Measurements from ENCODE around the gene CACNG4. TPM values are rescaled to one million over a fixed set of nuclear protein-coding genes. Genes with fewer than 3 reads are reported as not detected.

The CACNG4 gene
- total RNA-seq, 1 experiment from 2014 or later: 6.3 TPM

DNA sequence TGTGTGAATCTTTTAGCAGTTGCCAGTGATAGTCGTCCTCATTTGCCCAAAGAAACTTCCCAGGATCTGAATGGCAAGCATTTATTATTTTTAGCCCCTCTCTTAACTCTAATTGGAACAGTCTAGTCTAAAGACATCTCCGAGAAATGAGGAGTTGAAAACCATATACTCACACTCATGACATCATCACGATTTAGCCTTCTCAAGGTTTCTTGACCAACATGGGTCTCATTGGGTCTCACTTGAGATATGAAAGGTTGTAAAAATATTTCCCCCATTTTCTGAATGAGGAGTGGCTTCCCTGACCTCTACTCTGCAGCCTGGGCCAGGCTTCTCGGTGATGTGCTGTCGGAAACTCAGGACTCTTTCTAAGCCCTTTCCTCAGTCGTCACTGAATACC is 42.8 kb downstream of the CACNG4 start:
- Histone ChIP-seq H2BK120ac (ENCODE audit: low read depth, low read length, poor library complexity, severe bottlenecking) (no peak overlapping the region), H2AK5ac (ENCODE audit: insufficient read length, low read length) (no peak overlapping the region), H2AFZ (ENCODE audit: low read length) (no peak overlapping the region), H4K8ac (replicated peaks; ENCODE audit: insufficient read length, low read depth, low read length) (no peak overlapping the region), H3K4me2 (ENCODE audit: insufficient read depth, insufficient read length, low read length) (no peak overlapping the region), H3K79me1 (ENCODE audit: insufficient read depth, low read depth, low read length, poor library complexity, severe bottlenecking) (no peaks in the 10 kb centered on the region), H3K4me1 (ENCODE audit: insufficient read depth, low read length) (no peaks in the 10 kb centered on the region), H3K14ac (ENCODE audit: insufficient read depth, low read length) (no peak overlapping the region), H2BK20ac (ENCODE audit: low read depth, low read length, poor library complexity, severe bottlenecking) (no peak overlapping the region), H3K18ac (ENCODE audit: insufficient read length, low read depth, low read length) (no peak overlapping the region), H3K23me2 (ENCODE audit: insufficient read length, low read depth, low read length, poor library complexity, severe bottlenecking) (no peaks in the 10 kb centered on the region), H3K79me2 (ENCODE audit: insufficient read depth, low read length) (no peaks in the 10 kb centered on the region), H2BK15ac (ENCODE audit: low read depth, low read length) (no peak overlapping the region), H4K91ac (ENCODE audit: insufficient read length, low read depth, low read length) (no peak overlapping the region), H2BK5ac (ENCODE audit: insufficient read length, low read length) (no peak overlapping the region), H3T11ph (ENCODE audit: low read length) (no peak overlapping the region), H3K9ac (ENCODE audit: extremely low read depth, insufficient read length, low read length) (no peak overlapping the region), H4K20me1 (ENCODE audit: control insufficient read depth, insufficient read depth, insufficient read length) (no peaks in the 10 kb centered on the region), H3K27ac (ENCODE audit: insufficient read length, low read depth, low read length) (no peak overlapping the region), H3K27me3 (ENCODE audit: insufficient read depth, low read length) (no peaks in the 10 kb centered on the region), H4K5ac (ENCODE audit: insufficient read length, low read depth, low read length) (no peak overlapping the region), H3K23ac (ENCODE audit: insufficient read length, low read depth, low read length) (no peak overlapping the region), H2BK12ac (ENCODE audit: insufficient read length, low read depth, low read length) (no peak overlapping the region), H3K56ac (ENCODE audit: insufficient read length, low read depth, low read length) (no peak overlapping the region), H3K9me3 (ENCODE audit: control insufficient read depth, low read depth, low read length) (no peaks in the 10 kb centered on the region), H3K4ac (ENCODE audit: low read depth, low read length) (no peak overlapping the region)
- WGBS (ENCODE audit: extremely low coverage, insufficient read length, low lambda C conversion rate): no CpG with 5 or more reads among the region's 6 CpGs
- H3K36me3 Mint-ChIP-seq (ENCODE audit: insufficient read depth in 1 of 3, low read depth in 3 of 3): no peaks in the 10 kb centered on the region
- peaks cover 0 to 4% of the 10 kb centered on the region in 2 experiments; a peak in 1 of 4 replicates for H3K4me1 Mint-ChIP-seq
- DNase-seq: no peak
- TF ChIP-seq, protein P1, sequence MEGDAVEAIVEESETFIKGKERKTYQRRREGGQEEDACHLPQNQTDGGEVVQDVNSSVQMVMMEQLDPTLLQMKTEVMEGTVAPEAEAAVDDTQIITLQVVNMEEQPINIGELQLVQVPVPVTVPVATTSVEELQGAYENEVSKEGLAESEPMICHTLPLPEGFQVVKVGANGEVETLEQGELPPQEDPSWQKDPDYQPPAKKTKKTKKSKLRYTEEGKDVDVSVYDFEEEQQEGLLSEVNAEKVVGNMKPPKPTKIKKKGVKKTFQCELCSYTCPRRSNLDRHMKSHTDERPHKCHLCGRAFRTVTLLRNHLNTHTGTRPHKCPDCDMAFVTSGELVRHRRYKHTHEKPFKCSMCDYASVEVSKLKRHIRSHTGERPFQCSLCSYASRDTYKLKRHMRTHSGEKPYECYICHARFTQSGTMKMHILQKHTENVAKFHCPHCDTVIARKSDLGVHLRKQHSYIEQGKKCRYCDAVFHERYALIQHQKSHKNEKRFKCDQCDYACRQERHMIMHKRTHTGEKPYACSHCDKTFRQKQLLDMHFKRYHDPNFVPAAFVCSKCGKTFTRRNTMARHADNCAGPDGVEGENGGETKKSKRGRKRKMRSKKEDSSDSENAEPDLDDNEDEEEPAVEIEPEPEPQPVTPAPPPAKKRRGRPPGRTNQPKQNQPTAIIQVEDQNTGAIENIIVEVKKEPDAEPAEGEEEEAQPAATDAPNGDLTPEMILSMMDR (conservative IDR thresholded peaks at IDR 0.05): no peak
- peaks cover 1% of the 10 kb centered on the region for H3K27me3 Mint-ChIP-seq (ENCODE audit: low read depth)
- H3K4me3 Mint-ChIP-seq: no peak overlapping the region
- H3K27ac Mint-ChIP-seq: no peak overlapping the region
- H3K9me3 Mint-ChIP-seq: no peaks in the 10 kb centered on the region

All from H9 (cell line).